ENCODE results near the gene SLC25A11.

SLC25A11 gene

DNA sequence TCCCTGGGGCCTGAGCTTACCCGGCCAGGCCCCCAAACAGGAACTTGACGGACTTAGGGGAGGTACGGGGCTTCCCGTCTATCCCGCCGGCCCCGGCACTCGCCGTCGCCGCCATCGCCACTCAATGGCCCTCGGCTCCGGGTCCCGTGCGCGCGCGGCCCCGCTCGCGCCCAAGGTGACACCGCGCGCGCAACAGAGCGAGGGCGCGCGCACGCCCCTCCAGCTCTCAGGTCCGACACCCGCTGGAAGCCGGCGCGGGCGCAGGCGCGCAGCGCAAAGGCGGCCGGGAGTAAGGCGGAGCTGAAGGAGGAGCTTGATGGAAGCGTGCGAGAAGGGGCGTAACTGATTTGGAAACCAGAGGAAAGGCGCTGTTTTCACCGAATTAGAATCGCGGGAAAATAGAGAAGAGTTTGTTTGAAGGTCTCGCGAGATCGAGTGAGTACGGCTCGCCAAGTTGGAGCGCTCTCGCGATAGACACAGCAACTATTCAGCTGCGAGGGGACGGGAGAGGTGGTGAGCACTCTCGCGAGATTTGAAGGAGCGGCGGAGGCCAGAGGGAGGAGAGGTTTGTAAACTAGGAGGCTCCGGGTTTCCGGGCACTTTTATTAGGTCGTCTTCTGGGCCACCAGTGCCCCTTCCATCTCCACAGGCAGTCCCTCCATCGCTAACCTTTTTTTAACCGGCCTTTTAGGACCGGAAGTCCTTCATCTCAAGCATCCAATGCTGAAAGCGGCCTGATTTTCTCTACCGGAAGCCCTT is at the start of gene SLC25A11, which contains the start of gene RNF167:
Gene SLC25A11, minus strand, starts transcription at position 251 of the 759 bp plus-strand sequence. Its CDS starts 136 bp downstream, at position 115.
Gene RNF167, plus strand, starts transcription at position 473 of the 759 bp plus-strand sequence. CDS start 642 bp downstream, outside the sequence.
- peak; percentile 100 for DNase-seq (ENCODE audit: low read depth)
- peak within 1 kb of the TSS; percentile 93 for H3K4me3 ChIP-seq (ENCODE audit: low read depth, low read length)
- TF ChIP-seq, protein P1, sequence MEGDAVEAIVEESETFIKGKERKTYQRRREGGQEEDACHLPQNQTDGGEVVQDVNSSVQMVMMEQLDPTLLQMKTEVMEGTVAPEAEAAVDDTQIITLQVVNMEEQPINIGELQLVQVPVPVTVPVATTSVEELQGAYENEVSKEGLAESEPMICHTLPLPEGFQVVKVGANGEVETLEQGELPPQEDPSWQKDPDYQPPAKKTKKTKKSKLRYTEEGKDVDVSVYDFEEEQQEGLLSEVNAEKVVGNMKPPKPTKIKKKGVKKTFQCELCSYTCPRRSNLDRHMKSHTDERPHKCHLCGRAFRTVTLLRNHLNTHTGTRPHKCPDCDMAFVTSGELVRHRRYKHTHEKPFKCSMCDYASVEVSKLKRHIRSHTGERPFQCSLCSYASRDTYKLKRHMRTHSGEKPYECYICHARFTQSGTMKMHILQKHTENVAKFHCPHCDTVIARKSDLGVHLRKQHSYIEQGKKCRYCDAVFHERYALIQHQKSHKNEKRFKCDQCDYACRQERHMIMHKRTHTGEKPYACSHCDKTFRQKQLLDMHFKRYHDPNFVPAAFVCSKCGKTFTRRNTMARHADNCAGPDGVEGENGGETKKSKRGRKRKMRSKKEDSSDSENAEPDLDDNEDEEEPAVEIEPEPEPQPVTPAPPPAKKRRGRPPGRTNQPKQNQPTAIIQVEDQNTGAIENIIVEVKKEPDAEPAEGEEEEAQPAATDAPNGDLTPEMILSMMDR (conservative IDR thresholded peaks at IDR 0.05; ENCODE audit: low read depth, low read length): no peak

DNA sequence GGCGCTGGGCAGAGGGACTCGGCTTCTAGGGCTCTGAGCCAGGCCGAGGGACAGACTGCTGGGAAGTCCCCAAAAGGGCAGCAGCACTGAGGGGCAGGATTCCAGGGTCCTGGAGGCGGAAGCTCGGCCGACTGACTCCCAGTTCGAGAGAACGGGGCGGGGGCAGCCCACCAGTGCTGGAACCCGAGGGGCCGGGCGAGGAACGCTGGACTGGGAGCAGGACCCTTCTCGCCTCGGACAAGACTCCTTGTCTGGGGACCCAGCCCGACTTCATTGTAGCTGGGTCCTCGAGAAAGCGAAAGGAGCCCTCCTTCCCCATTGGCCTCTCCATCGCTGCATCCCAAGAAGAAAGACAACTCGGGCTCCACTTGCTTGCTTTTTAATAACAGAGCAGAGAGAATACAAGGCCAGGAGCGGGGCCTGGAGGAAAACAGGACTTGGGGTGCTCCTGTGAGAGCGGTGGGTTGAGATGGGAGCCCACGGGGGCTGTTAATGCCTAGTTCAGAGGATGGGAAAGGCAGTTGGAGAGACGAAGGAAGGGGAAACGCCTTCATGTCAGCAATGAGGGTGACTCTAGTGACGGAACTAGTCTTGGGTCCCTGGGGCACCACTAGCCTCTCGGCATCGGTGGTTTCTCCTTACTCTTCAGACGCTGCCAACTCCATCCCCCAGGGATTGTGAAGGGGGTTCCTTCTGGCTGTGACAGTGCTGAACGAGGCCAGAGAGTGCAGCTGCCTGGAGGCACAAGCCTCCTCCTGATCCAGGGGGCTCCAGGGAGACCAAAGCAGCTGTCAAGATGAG is 48.1 kb upstream of the SLC25A11 start:
- peak; percentile 46 for DNase-seq (ENCODE audit: low read depth)
- H3K4me3 ChIP-seq (ENCODE audit: low read depth, low read length): peak overlapping the region; percentile 87
- TF ChIP-seq, protein P1 (conservative IDR thresholded peaks at IDR 0.05; ENCODE audit: low read depth, low read length): no peak

DNA sequence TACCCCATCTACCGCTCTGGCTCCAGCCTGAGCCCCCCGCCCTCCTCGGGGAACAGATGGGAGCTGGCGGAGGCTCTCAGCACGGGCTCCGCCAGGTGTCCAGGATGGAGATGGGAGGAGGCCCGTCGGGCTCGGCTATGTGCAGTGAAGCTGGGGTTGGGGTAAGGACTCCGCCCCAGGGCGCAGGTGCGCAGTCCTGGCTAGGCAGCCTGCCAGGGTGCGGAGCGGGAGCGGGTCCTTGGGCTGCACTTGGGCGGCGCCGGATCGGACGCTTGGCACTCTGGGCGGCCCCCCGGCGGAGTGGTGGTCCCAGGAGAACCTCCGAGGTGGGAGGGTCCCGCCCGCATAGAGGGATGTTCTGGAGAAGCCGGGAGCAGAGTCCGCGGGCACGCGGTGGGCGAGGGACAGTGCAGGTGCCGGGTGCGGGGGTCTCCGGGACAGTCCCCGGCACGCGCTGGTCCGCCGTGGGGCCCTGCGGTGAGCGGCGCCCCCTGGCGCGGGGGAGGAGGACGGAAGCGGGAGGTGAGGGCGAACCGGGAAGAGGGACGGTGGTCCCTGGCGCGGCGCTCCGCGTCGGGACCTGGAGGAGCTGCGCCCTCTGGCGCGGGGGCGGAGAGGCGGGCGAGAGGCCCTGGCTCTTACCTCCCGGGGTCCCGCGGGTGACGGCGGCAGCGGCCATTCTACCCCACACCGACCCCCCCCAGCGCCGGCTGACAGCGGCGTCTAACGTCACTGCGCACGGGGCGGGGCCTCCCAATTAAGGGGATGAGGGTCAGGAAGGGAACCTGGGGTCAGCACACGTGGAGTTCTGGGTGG is 47.3 kb upstream of the SLC25A11 start, which contains the start of gene CAMTA2:
Gene CAMTA2, minus strand, starts transcription at position 725 of the 816 bp plus-strand sequence. CDS start 1,453 bp downstream, outside the sequence.
- TF ChIP-seq, protein P1 (conservative IDR thresholded peaks at IDR 0.05; ENCODE audit: low read depth, low read length): peak; percentile 50
- peak within 1 kb of the TSS; percentile 87 for H3K4me3 ChIP-seq (ENCODE audit: low read depth, low read length)

DNA sequence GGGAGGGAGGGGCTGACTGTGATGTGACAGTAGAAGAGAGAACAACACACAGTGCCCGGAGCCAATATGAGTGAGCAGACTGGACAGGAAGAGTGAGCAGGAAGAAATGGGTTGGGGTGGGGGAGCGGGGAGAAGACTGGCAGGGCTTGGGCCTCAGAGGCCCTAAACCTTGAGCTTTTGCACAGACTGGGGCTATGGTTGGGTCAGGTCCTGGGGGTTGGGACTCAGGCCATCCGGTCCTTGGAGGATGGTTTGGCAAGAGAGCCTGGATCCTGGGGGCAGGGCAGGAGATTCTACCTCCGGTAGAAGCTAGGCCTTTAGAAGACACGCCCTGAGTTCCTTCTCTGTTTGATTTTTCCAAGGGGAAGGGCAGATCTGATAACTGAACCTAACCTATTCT is 46.6 kb upstream of the SLC25A11 start:
- no peak for DNase-seq (ENCODE audit: low read depth)
- TF ChIP-seq, protein P1 (conservative IDR thresholded peaks at IDR 0.05; ENCODE audit: low read depth, low read length): no peak
- H3K4me3 ChIP-seq (ENCODE audit: low read depth, low read length): peak overlapping the region; percentile 87

More for the DNA sequence above, 47.3 kb upstream of the SLC25A11 start, which contains the start of gene CAMTA2:
- DNase-seq (ENCODE audit: low read depth): peak; percentile 50

DNA sequence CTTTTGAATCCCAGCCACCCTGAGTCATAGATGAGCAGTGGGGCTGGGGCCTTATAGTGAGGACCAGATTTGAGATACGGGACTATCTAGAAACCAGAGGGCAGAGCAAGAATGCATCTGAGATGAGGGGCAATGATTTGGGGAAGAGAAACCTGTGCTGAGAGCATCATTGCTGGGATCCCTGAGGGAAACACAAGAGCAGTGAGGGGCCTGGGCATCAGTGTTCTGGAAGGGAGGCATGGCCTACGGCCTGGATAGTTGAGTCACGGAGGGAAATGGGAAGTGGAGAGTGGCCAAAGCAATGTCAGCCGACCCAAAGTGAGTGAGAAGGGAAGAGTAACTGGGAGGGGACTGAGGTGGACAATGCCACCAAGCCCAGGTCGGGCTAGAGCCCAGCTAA is 42.5 kb upstream of the SLC25A11 start:
- no peak overlapping the region for H3K4me3 ChIP-seq (ENCODE audit: low read depth, low read length)
- TF ChIP-seq, protein P1 (conservative IDR thresholded peaks at IDR 0.05; ENCODE audit: low read depth, low read length): no peak
- no peak for DNase-seq (ENCODE audit: low read depth)

- DNase-seq (ENCODE audit: low read depth): peak; percentile 69
Measured at GRCh38 chr17:4980644-4981216, 40.9 kb upstream of the SLC25A11 start.

More at GRCh38 chr17:4980644-4981216, 40.9 kb upstream of the SLC25A11 start:
- TF ChIP-seq, protein P1 (conservative IDR thresholded peaks at IDR 0.05; ENCODE audit: low read depth, low read length): peak; percentile 71
- H3K4me3 ChIP-seq (ENCODE audit: low read depth, low read length): no peak overlapping the region

Measured in choroid plexus epithelial cell (primary cell).